ENCODE data around the gene LMX1A. TPM values are rescaled to one million over a fixed set of nuclear protein-coding genes. Genes with fewer than 3 reads are reported as not detected.

The LMX1A gene
- total and polyA plus RNA-seq, 2 experiments from 2014 or later, result not detected

- Histone ChIP-seq H3K9me2 (ENCODE audit: insufficient read depth) (no peaks in the 10 kb centered on the region; the same call in 1 of the 2 replicates), H2AFZ (no peak overlapping the region), H3K4me2 (no peak overlapping the region), H4K20me1 (replicated peaks; ENCODE audit: insufficient read depth) (no peaks in the 10 kb centered on the region), H3F3A (replicated peaks; ENCODE audit: low read depth) (no peaks in the 10 kb centered on the region), H3K4me3 (no peak overlapping the region), H3K36me3 (ENCODE audit: insufficient read depth) (no peaks in the 10 kb centered on the region), H3K27ac (ENCODE audit: low read depth) (no peak overlapping the region), H3K27me3 (ENCODE audit: insufficient read depth) (no peaks in the 10 kb centered on the region), H3K4me1 (ENCODE audit: insufficient read depth) (peaks cover 19% of the 10 kb centered on the region), H3K79me2 (replicated peaks; ENCODE audit: insufficient read depth) (no peaks in the 10 kb centered on the region)
- Mint-ChIP-seq H3K27me3 (ENCODE audit: insufficient read depth, low read depth, poor library complexity) (peaks cover 3% of the 10 kb centered on the region), H3K9me3 (no peaks in the 10 kb centered on the region), H3K4me1 (peaks cover 28% of the 10 kb centered on the region), H3K4me3 (no peak overlapping the region), H3K36me3 (ENCODE audit: low read depth) (no peaks in the 10 kb centered on the region), H3K27ac (no peak overlapping the region)
- DNase-seq (ENCODE audit: low spot score), result no peak
- TF ChIP-seq CTCF (conservative IDR thresholded peaks at IDR 0.05; ENCODE audit: low read depth in 2 of 2), result no peak
- TF ChIP-seq REST (IDR thresholded peaks at IDR 0.05; ENCODE audit: unreplicated experiment), result no peak
- no peak for TF ChIP-seq EZH2phosphoT487 (IDR thresholded peaks at IDR 0.05; ENCODE audit: unreplicated experiment)
- TF ChIP-seq ZNF462 (CRISPR knock-in tag; IDR thresholded peaks at IDR 0.05), result no peak
- TF ChIP-seq EZH2 (IDR thresholded peaks at IDR 0.05; ENCODE audit: low read depth, unreplicated experiment), result no peak
- TF ChIP-seq POLR2AphosphoS5 (IDR thresholded peaks at IDR 0.05; ENCODE audit: low read depth), result no peak
- no peak for TF ChIP-seq ZNF331 (CRISPR knock-in tag; IDR thresholded peaks at IDR 0.05; ENCODE audit: low read depth)
- no peak for TF ChIP-seq JUNB (IDR thresholded peaks at IDR 0.05; ENCODE audit: unreplicated experiment)
- no peak for ATAC-seq
Observed at GRCh38 chr1:165284454-165284853, 72.1 kb downstream of the LMX1A start.

All from GM23338 (cell line).